GM10847 (cell line): ENCODE results near the gene NTNG1.

Source experiments
- POLR2A ChIP-seq: IDR thresholded peaks from 2 replicates; pipeline ENCODE4 v1.6.1; 2011; ENCODE audit not compliant: insufficient read length; ENCODE audit errors: extremely low read depth

NTNG1 gene

GRCh38 chr1:107430540-107431228 lies 289.8 kb downstream of the NTNG1 start:
- TF ChIP-seq POLR2A = no peak

DNA sequence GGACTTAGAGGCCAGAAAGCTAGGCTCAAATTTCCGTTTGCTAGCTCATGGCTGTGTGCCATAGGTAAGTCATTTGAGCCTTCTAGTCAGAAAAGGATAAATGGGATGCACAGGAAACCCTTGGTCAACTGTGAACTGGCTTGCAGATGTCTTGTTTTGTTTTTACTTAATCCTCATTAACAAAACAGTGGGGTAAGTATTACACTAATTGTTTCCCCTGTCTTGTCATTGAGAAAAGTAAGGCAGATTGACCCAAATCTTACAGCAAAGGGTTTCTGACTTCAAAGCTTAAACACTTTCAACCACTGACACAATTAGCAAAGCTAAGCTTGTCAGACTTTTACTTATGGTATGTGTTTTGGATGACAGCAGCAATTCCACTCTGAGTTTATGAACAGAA lies 291.3 kb downstream of the NTNG1 start:
- TF ChIP-seq POLR2A = no peak

DNA sequence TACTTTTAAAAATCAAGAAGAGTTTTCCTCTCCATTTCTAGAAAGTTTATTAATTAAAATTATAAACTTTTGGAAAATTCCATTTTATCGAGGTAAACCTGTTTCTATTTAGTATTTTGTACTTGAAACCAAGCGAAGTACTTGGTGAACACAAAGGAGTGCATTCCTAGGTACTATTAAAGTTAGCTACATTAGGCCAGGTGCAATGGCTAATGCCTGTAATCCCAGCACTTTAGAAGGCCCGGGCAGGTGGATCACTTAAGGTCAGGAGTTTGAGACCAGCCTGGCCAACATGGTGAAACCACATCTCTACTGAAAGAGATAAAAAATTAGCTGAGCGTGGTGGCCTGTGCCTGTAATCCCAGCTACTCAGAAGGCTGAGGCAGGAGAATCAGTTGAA lies 292.2 kb downstream of the NTNG1 start:
- no peak for TF ChIP-seq POLR2A

- TF ChIP-seq POLR2A = no peak
These were observed 293.0 kb downstream of the NTNG1 start for GRCh38 chr1:107433635-107434360.

DNA sequence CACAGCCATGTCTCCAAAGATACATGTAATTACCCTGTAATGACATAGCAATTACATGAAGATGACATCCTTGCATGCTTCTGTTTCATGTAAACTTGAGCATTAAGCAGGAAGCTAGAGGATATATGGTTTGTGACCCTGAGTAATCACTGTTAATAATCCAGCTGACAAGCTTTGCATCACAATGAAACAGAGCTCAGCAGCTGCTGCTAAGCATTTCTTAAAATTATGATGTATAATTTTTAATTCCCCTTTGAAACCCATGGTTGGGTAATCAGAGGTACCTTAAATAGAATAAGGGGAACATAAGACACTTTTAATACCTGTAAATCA lies 293.5 kb downstream of the NTNG1 start:
- no peak for TF ChIP-seq POLR2A

DNA sequence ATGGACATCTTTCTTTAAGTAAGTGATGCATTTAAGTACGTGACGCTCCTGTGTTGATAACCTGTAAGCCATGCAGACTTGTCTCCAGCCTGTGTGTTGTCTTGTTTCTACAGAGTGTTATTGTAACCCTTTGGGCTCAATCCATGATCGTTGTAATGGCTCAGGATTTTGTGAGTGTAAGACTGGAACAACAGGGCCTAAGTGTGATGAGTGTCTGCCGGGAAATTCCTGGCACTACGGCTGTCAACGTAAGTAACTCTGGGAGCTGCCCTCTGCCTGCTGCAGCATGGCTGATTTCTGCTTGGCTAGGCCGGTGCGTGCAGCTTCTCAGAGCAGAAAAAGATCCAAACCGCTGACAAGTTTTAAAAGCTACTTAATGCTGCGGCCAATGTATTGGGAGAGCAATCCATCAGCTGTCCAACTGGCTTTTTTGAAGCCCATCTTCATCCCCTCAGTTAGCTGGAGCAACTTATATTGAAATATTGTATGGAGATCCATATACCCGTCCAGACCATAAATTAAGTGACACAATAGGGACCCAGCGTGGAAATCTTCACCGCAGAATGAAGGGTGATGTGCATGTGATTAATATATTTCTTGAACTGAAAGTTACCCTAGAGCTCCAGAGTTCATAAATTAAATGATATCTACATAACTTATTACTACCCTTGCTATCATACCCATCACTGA lies 295.9 kb downstream of the NTNG1 start:
- TF ChIP-seq POLR2A = no peak

DNA sequence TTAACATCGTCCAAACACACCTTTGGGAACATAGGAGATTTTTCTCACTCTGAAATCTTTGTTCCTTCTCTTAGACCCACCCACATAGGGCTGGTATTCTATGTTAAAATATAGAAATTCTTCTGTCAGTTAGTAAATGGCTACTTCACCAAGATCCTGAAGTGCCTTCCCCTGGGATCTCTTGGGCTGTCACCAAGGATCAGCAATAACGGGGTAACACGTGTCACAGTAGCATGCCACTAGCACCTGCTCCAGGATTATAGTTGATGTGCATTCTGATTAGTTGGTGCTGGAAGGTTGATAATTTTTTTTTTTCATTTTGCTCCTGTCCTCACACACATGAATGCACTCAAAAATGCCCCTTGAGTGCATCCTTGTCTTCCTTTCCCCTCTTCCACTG lies 298.7 kb downstream of the NTNG1 start:
- TF ChIP-seq POLR2A = no peak

GRCh38 chr1:107442551-107442950 lies 301.7 kb downstream of the NTNG1 start:
- no peak for TF ChIP-seq POLR2A

- TF ChIP-seq POLR2A = no peak
These were observed 302.2 kb downstream of the NTNG1 start for GRCh38 chr1:107443027-107443426.

- TF ChIP-seq POLR2A = no peak
These were observed 303.0 kb downstream of the NTNG1 start for GRCh38 chr1:107443860-107444259.

DNA sequence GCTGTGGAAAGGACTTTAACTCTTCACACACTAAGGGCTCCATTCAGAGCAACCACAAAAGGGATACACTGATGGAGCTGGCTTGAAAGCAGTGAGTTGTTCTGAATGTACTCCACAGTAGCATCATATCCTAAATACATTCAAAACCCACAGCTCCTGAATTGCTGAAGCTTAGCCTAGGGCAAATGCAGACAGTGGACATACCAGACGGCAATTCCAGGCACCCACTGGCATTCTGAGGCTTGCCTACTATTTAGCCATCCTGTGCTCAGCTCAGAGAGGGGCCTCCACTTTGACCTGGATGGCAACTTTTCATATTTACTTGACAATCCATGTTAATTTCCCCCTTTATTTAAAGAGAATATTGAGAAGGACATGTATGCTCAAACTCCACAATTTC lies 303.5 kb downstream of the NTNG1 start:
- TF ChIP-seq POLR2A = no peak

DNA sequence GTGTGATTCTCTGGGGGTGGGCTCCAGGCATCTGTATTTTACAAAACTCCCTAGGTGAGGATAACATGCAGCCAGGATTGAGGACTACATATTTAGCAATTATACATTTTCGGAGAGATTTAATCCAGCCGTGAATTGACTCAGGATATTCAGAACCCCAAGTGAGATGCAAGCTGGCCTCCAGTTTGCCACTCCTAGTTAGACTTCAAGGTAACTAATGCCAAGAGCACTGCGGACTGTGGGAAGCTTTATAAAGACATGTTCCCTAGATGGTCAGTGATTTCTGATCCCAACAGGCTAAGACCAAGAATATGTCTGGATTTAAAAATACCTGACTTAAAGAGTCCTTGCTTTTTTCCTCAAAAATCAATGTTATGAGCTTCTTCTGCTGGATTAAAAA lies 308.5 kb downstream of the NTNG1 start:
- no peak for TF ChIP-seq POLR2A

- no peak for TF ChIP-seq POLR2A
These were observed 310.2 kb downstream of the NTNG1 start for GRCh38 chr1:107450899-107451664.

DNA sequence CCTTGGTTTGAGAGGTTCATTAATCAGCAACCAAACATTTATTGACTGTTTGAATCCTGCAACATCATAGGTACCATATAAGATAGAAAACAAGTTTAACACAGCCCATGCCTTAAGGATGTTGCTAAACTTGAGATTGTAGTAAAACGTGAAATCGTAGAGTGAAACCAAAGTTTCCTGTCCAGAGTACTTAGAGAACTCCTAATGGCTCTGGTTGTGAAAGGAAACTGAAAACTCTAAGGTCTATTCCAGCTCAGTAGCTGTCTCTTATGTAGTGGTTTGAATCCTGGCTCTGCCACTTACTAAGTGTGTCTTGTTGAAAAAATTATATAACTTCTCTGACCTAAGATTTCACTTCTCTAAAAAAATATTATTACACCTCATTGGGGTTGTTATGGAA lies 310.9 kb downstream of the NTNG1 start:
- TF ChIP-seq POLR2A = no peak

GRCh38 chr1:107454791-107455190 lies 314.0 kb downstream of the NTNG1 start:
- TF ChIP-seq POLR2A = no peak

- TF ChIP-seq POLR2A = no peak
These were observed 317.1 kb downstream of the NTNG1 start for GRCh38 chr1:107457989-107458388.
